MCF 10A (cell line): Measurements from ENCODE around the gene TANC1. TPM values are rescaled to one million over a fixed set of nuclear protein-coding genes. Genes with fewer than 3 reads are reported as not detected.

Source experiments
- BruUV-seq: library from RNA; stranded (reverse); fragments of 400-500 nt; replicated peaks from 2 replicates; lab custom pipeline; 2021; lab: Mats Ljungman, UMichigan
- CTCF ChIA-PET: fragments of 300-600 bp; sonication (Branson Sonifier 250); formaldehyde crosslinking; extraction: SDS; loops from one replicate; lab custom pipeline; 2021; ENCODE audit warnings: antibody characterized with exemption, inconsistent platforms; lab: Yijun Ruan, JAX
- POLR2A ChIA-PET: fragments of 300-600, 350-650 bp; sonication (Branson Sonifier 250); formaldehyde crosslinking; extraction: SDS; loops from one replicate; lab custom pipeline; 2020; ENCODE audit warnings: antibody characterized with exemption, inconsistent platforms; lab: Yijun Ruan, JAX
- DNase-seq: peaks from one replicate; pipeline ENCODE4 v3.0.0-alpha.2; 2018; ENCODE audit not compliant: unreplicated experiment
- H3K27ac Mint-ChIP-seq: one replicate; pipeline ENCODE4 v1.8.0; 2022; ENCODE audit warnings: mild to moderate bottlenecking, low read depth, mixed read lengths; ENCODE audit not compliant: unreplicated experiment
- H3K27me3 Mint-ChIP-seq: one replicate; pipeline ENCODE4 v1.8.0; 2022; ENCODE audit warnings: mixed read lengths; ENCODE audit not compliant: insufficient read depth, unreplicated experiment
- H3K36me3 Mint-ChIP-seq: one replicate; pipeline ENCODE4 v1.8.0; 2022; ENCODE audit warnings: mild to moderate bottlenecking, moderate library complexity, mixed read lengths; ENCODE audit not compliant: insufficient read depth, unreplicated experiment
- H3K4me1 Mint-ChIP-seq: one replicate; pipeline ENCODE4 v1.8.0; 2022; ENCODE audit warnings: mixed read lengths; ENCODE audit not compliant: insufficient read depth, unreplicated experiment
- H3K4me3 Mint-ChIP-seq: one replicate; pipeline ENCODE4 v1.8.0; 2022; ENCODE audit warnings: mild to moderate bottlenecking, moderate library complexity, mixed read lengths; ENCODE audit not compliant: unreplicated experiment
- H3K9me3 Mint-ChIP-seq: one replicate; pipeline ENCODE4 v1.8.0; 2022; ENCODE audit warnings: mixed read lengths; ENCODE audit not compliant: unreplicated experiment
- CTCF ChIP-seq: fragments of 200-600 bp; IDR thresholded peaks from one replicate; pipeline ENCODE4 v1.8.0; 2022; ENCODE audit warnings: antibody characterized with exemption, mild to moderate bottlenecking; ENCODE audit not compliant: unreplicated experiment
- intact Hi-C: fragments of 100-400 bp; cut with micrococcal nuclease; formaldehyde crosslinking; loops from 2 replicates; pipeline ENCODE4 v1.14.1; 2022
- total RNA-seq: library from RNA; stranded (reverse); gene quantifications from 2 replicates; pipeline ENCODE4 v1.2.3, GENCODE V29; 2022

TANC1 gene
- total RNA-seq, 1 experiment from 2014 or later: 35.3 TPM

GRCh38 chr2:158967114-158967730 lies 1.2 kb upstream of the TANC1 start:
- Mint-ChIP-seq H3K4me1 (peaks cover 22% of the 10 kb centered on the region), H3K4me3 (peak overlapping the region; percentile 90), H3K27me3 (no peaks in the 10 kb centered on the region), H3K27ac (peak overlapping the region; percentile 66), H3K36me3 (peaks cover 3% of the 10 kb centered on the region), H3K9me3 (no peaks in the 10 kb centered on the region)
- intact Hi-C loops: loop anchor here (5.0 kb wide), 1 partner anchor 200 kb away; no protein-coding TSS in a partner anchor
- no TSS peak for BruUV-seq
- TF ChIP-seq CTCF: no peak
- ChIA-PET CTCF (interaction anchor here (0.6 to 3.6 kb wide), 10 partner anchors 12 to 534 kb away, joined by 3 to 25 read pairs (median 3); no protein-coding TSS in a partner anchor), POLR2A (interaction anchor here (0.7 to 6.6 kb wide), 19 partner anchors 9 to 158 kb away, joined by 3 to 123 read pairs (median 4); no protein-coding TSS in a partner anchor)
- DNase-seq: no peak

- CTCF ChIA-PET: interaction anchor here (0.6 to 3.6 kb wide), 16 partner anchors 11 to 197 kb away, joined by 3 to 25 read pairs (median 3); no protein-coding TSS in a partner anchor
- no peaks in the 10 kb centered on the region for H3K27me3 Mint-ChIP-seq
- DNase-seq: peak; percentile 35
- POLR2A ChIA-PET: interaction anchor here (0.6 to 6.6 kb wide), 33 partner anchors 8 to 173 kb away, joined by 3 to 123 read pairs (median 4); no protein-coding TSS in a partner anchor
- intact Hi-C loops: loop anchor here (1.0 to 5.0 kb wide), 3 partner anchors 67 to 199 kb away; no protein-coding TSS in a partner anchor
- peaks cover 29% of the 10 kb centered on the region for H3K4me1 Mint-ChIP-seq
- TSS peak; percentile 81 for BruUV-seq
- H3K9me3 Mint-ChIP-seq: no peaks in the 10 kb centered on the region
- peak overlapping the region; percentile 66 for H3K27ac Mint-ChIP-seq
- H3K4me3 Mint-ChIP-seq: peak overlapping the region; percentile 90
- H3K36me3 Mint-ChIP-seq: peaks cover 9% of the 10 kb centered on the region
- TF ChIP-seq CTCF: no peak
Observed at GRCh38 chr2:158967731-158968395, 577 bp upstream of the TANC1 start.

DNA sequence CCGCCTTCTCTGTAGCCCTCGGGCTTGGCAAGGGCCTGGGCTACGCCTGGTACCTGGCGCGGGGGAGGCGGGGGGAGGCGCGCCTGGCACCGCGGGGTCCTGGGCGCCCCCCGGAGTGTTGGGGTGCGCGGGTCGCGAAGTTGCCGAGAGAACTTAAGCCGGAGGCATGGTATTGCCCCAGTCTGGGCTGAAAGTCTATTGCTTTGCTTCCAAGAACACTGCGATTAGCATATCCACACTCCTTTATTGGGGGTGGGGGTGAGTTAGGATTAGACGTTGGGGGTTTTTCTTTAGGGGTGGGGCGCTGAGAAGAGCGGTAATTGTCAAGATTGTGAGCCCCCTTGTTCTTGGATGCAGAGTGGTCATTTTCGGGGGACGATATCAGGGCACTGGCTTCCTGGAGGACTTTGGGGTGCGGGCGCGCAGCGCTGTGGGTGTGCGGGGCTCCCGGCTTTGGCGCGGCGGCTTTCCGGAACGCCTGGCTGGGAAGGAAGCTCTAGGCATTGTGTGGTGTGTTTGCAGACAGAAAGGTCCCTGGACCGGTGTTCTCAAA lies 798 bp downstream of the TANC1 start:
- no peak for TF ChIP-seq CTCF
- POLR2A ChIA-PET: interaction anchor here (0.6 to 6.6 kb wide), 33 partner anchors 10 to 743 kb away, joined by 3 to 123 read pairs (median 5); partner anchors contain the start of gene MARCHF7

More for the DNA sequence above, 798 bp downstream of the TANC1 start:
- no peak for DNase-seq
- peaks cover 9% of the 10 kb centered on the region for H3K36me3 Mint-ChIP-seq
- peaks cover 41% of the 10 kb centered on the region for H3K4me1 Mint-ChIP-seq
- no peaks in the 10 kb centered on the region for H3K9me3 Mint-ChIP-seq
- intact Hi-C loops: loop anchor here (2.0 to 5.0 kb wide), 2 partner anchors 150 to 198 kb away; no protein-coding TSS in a partner anchor
- CTCF ChIA-PET: interaction anchor here (0.8 to 3.6 kb wide), 9 partner anchors 10 to 148 kb away, joined by 3 to 25 read pairs (median 4); no protein-coding TSS in a partner anchor
- H3K27ac Mint-ChIP-seq: peak overlapping the region; percentile 90
- H3K27me3 Mint-ChIP-seq: no peaks in the 10 kb centered on the region
- peak overlapping the region; percentile 90 for H3K4me3 Mint-ChIP-seq
- no TSS peak for BruUV-seq
